Vagina (tissue), 2 donors: Measurements from ENCODE around the gene FAM32A. TPM values are rescaled to one million over a fixed set of nuclear protein-coding genes. Genes with fewer than 3 reads are reported as not detected.

Experiments
- DNase-seq, 2 donors: peaks; one replicate each; pipeline ENCODE4 v3.0.0-alpha.2; 2017; ENCODE audit errors: extremely low spot score in 2 of 2
- H3K27ac ChIP-seq: fragments of 200-600 bp; sonication (generic); one replicate; pipeline ENCODE4 v1.5.1; 2019
- H3K27me3 ChIP-seq: fragments of 200-600 bp; sonication (generic); one replicate; pipeline ENCODE4 v1.5.1; 2019
- H3K36me3 ChIP-seq, 2 donors: fragments of 200-600 bp; sonication (generic); one replicate each; pipeline ENCODE4 v1.5.1; 2017 to 2019
- H3K4me1 ChIP-seq: fragments of 200-600 bp; sonication (generic); one replicate; pipeline ENCODE4 v1.5.1; 2019
- H3K4me3 ChIP-seq, 2 donors: fragments of 200-600 bp; sonication (generic); 1 replicate in 1 of 2; 2 replicates in 1 of 2; pipeline ENCODE4 v1.5.1; 2016 to 2019
- H3K9me3 ChIP-seq: fragments of 200-600 bp; sonication (generic); one replicate; pipeline ENCODE4 v1.5.1; 2019
- CTCF ChIP-seq, 3 experiments: fragments of 450-650 bp in 2 of 3; fragments of 200-600 bp in 1 of 3; sonication (generic) in 1 of 3; IDR thresholded peaks; one replicate each; pipeline ENCODE4 v1.5.1; 2017 to 2019; ENCODE audit warnings: antibody characterized with exemption in 3 of 3, mild to moderate bottlenecking in 2 of 3, moderate library complexity in 2 of 3
- POLR2A ChIP-seq, 2 donors: fragments of 450-650 bp; IDR thresholded peaks; one replicate each; pipeline ENCODE4 v1.6.1; 2017; ENCODE audit warnings: antibody characterized with exemption in 2 of 2, mild to moderate bottlenecking in 2 of 2, moderate library complexity in 2 of 2
- POLR2AphosphoS5 ChIP-seq, 2 donors: sonication (generic); formaldehyde crosslinking; IDR thresholded peaks; one replicate each; pipeline ENCODE4 v1.9.0; 2017; ENCODE audit warnings: antibody characterized with exemption in 2 of 2, mild to moderate bottlenecking in 2 of 2, low read depth in 1 of 2; ENCODE audit not compliant: insufficient read depth in 1 of 2
- intact Hi-C: fragments of 100-400 bp; cut with DNase I; formaldehyde crosslinking; loops from one replicate; pipeline ENCODE4 v1.15.1; 2023
- total RNA-seq: library from RNA; depleted of rRNA; stranded (reverse); fragments of >200 nt; gene quantifications from one replicate; pipeline ENCODE4 v1.2.3, GENCODE V29; 2016

The FAM32A gene
- total RNA-seq, 1 donor from 2014 or later = 57.2 TPM

DNA sequence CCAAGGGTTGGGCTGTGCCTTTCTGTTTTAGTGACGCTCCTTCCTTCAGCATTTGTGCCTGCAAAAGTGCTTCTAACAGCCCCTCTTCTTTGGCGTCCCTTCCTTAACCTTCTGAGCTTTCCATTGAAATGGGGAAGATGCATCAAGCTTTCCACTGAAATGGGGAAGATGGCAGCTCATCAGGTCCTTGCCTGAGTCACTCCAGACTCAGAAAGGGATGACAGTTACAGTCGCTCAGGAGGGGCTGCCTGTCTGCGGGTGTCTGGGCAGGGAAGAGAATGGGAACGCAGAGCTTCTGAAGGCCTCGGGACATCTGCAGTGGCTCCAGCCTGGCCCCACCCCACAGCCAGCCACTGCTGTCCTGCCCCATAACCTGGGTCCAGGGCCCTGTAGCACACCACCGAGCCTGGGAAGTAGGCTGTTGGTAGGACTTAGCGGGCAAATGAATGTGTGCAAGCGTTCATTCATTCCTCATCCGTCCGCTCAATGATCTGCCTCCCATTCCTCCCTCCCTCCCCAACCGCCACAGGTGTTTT, 22.3 kb downstream of the FAM32A start:
- intact Hi-C loops = no loop called here
- H3K9me3 ChIP-seq = no peaks in the 10 kb centered on the region
- no peak for DNase-seq
- H3K4me3 ChIP-seq = no peak overlapping the region
- TF ChIP-seq POLR2AphosphoS5 (IDR thresholded peaks at IDR 0.05; ENCODE audit: insufficient read depth in 1 of 2, low read depth in 1 of 2) = no peak
- TF ChIP-seq POLR2A (IDR thresholded peaks at IDR 0.05) = no peak
- no peak for TF ChIP-seq CTCF (IDR thresholded peaks at IDR 0.05)
- no peak overlapping the region for H3K27ac ChIP-seq
- H3K27me3 ChIP-seq = no peaks in the 10 kb centered on the region
- H3K4me1 ChIP-seq = peaks cover 4% of the 10 kb centered on the region
- peaks cover 0 to 62% of the 10 kb centered on the region in 2 donors for H3K36me3 ChIP-seq

- Histone ChIP-seq H3K4me1 (peaks cover 4% of the 10 kb centered on the region), H3K27me3 (no peaks in the 10 kb centered on the region), H3K27ac (no peak overlapping the region), H3K36me3 (peaks cover 0 to 58% of the 10 kb centered on the region in 2 donors), H3K9me3 (no peaks in the 10 kb centered on the region), H3K4me3 (no peak overlapping the region)
- no peak for DNase-seq
- intact Hi-C loops = no loop called here
- no peak for TF ChIP-seq POLR2AphosphoS5 (IDR thresholded peaks at IDR 0.05; ENCODE audit: insufficient read depth in 1 of 2, low read depth in 1 of 2)
These were observed 23.0 kb downstream of the FAM32A start for GRCh38 chr19:16208064-16208759.

- intact Hi-C loops = no loop called here
- Histone ChIP-seq H3K9me3 (no peaks in the 10 kb centered on the region), H3K27me3 (no peaks in the 10 kb centered on the region), H3K36me3 (peaks cover 0 to 49% of the 10 kb centered on the region in 2 donors), H3K4me3 (no peak overlapping the region), H3K4me1 (peaks cover 4% of the 10 kb centered on the region), H3K27ac (no peak overlapping the region)
- TF ChIP-seq POLR2AphosphoS5 (IDR thresholded peaks at IDR 0.05; ENCODE audit: insufficient read depth in 1 of 2, low read depth in 1 of 2) (no peak), POLR2A (IDR thresholded peaks at IDR 0.05) (no peak), CTCF (IDR thresholded peaks at IDR 0.05) (no peak)
- no peak for DNase-seq
These were observed 23.8 kb downstream of the FAM32A start for GRCh38 chr19:16208847-16209665.

DNA sequence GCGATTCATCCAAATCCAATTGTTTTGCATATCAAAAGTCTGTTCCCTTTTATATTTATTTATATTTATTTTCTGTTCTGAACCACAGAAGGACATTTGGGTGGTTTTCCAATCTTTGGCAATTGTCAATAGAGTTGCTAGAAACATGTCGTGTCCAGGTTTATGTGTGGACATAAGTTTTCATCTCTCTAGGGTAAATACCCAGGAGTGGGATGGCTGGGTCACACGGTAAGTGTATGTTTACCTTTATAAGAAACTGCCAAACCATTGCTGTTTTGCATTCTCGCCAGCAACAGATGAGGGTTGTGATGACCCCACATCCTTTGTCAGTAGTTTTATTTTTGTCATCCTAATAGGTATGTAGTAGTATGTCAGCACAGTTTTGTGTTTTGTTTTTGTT, 25.0 kb downstream of the FAM32A start:
- peaks cover 2% of the 10 kb centered on the region for H3K4me1 ChIP-seq
- DNase-seq = no peak
- no peaks in the 10 kb centered on the region for H3K27me3 ChIP-seq
- H3K36me3 ChIP-seq = peaks cover 0 to 47% of the 10 kb centered on the region in 2 donors
- no peak overlapping the region for H3K4me3 ChIP-seq
- intact Hi-C loops = no loop called here
- TF ChIP-seq POLR2AphosphoS5 (IDR thresholded peaks at IDR 0.05; ENCODE audit: insufficient read depth in 1 of 2, low read depth in 1 of 2) = no peak
- TF ChIP-seq CTCF (IDR thresholded peaks at IDR 0.05) = no peak
- TF ChIP-seq POLR2A (IDR thresholded peaks at IDR 0.05) = no peak
- no peaks in the 10 kb centered on the region for H3K9me3 ChIP-seq
- H3K27ac ChIP-seq = no peak overlapping the region

DNA sequence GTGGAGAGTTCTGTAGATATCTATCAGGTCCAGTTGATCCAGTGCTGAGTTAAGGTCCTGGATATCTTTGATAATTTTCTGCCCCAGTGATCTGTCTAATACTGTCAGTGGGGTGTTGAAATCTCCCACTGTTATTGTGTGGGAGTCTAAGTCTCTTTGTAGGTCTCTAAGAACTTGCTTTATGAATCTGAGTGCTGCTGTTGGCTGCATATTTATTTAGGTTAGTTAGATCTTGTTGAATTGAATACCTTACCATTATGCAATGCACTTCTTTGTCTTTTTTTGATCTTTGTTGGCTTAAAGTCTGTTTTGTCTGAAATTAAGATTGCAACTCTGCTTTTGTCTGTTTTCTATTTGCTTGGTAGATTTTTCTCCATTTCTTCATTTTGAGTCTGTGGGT, 27.9 kb downstream of the FAM32A start:
- Histone ChIP-seq H3K9me3 (no peaks in the 10 kb centered on the region), H3K27ac (no peak overlapping the region), H3K4me3 (no peak overlapping the region), H3K4me1 (no peaks in the 10 kb centered on the region), H3K27me3 (no peaks in the 10 kb centered on the region), H3K36me3 (peaks cover 0 to 46% of the 10 kb centered on the region in 2 donors)
- intact Hi-C loops = no loop called here
- TF ChIP-seq POLR2AphosphoS5 (IDR thresholded peaks at IDR 0.05; ENCODE audit: insufficient read depth in 1 of 2, low read depth in 1 of 2) (no peak), CTCF (IDR thresholded peaks at IDR 0.05) (no peak), POLR2A (IDR thresholded peaks at IDR 0.05) (no peak)
- DNase-seq = no peak
